ENCODE measurements around the gene KRTAP12-4. TPM values are rescaled to one million over a fixed set of nuclear protein-coding genes. Genes with fewer than 3 reads are reported as not detected.

The KRTAP12-4 gene
- total RNA-seq, 1 donor from 2014 or later: not detected

DNA sequence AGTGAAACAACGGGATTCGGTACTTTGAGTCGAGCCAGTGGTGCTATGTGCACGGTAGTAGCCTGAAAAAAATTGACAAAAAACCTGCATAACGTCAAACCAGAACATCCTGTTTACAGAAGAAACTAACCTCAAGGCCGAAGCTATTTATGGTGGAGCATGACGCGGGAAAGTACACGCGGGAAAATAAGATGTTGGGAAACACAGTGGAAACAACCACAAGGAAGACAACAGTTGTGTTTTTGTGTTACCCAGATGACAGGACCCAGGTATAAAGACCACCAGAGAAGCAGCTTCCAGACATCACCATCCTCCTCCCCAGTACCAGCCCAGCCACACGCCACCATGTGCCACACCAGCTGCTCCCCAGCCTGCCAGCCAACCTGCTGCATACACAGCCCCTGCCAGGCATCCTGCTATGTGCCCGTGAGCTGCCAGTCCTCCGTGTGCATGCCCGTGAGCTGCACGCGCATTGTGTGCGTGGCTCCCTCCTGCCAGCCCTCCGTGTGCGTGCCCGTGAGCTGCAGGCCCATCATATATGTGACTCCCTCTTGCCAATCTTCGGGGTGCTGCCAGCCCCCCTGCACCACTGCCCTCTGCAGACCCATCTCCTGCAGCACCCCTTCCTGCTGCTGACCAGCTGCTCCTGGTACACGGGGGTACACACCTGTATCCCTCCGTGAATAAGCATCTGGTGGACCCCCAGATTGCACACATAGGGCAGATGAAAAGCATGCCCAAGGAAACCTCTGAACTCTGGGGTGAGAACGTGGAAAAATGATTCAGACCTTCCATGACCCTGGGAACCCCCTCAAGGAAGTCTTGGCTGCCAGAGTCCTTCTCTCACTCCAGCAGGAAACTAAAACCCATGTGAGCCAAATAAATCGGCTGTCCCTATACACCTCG lies 3.4 kb upstream of the KRTAP12-4 start, which contains the start of gene KRTAP12-3:
Gene KRTAP12-3 (plus strand): TSS at position 298 of the 906 bp plus-strand sequence. CDS start 48 bp downstream, at position 346.
- H3K27me3 ChIP-seq (ENCODE audit: control insufficient read depth in 3 of 3, insufficient read depth in 3 of 3, low read length in 3 of 3): peaks cover 8 to 26% (median 25%) of the 10 kb centered on the region in 3 donors
- no peak within 1 kb of the TSS for H3K27ac ChIP-seq (ENCODE audit: low read depth, low read length)
- no peak within 1 kb of the TSS for H3K4me3 ChIP-seq (ENCODE audit: low read length in 3 of 3)
- H3K9ac ChIP-seq (ENCODE audit: low read depth in 1 of 3, low read length in 3 of 3): no peak within 1 kb of the TSS
- no peaks in the 10 kb centered on the region for H3K4me1 ChIP-seq (ENCODE audit: control insufficient read depth in 3 of 3, insufficient read depth in 3 of 3, low read length in 3 of 3)
- H3K36me3 ChIP-seq (ENCODE audit: control insufficient read depth in 3 of 3, insufficient read depth in 3 of 3, low read length in 3 of 3): no peaks in the 10 kb centered on the region
- H3K9me3 ChIP-seq (ENCODE audit: control insufficient read depth in 3 of 3, low read length in 3 of 3): no peaks in the 10 kb centered on the region

DNA sequence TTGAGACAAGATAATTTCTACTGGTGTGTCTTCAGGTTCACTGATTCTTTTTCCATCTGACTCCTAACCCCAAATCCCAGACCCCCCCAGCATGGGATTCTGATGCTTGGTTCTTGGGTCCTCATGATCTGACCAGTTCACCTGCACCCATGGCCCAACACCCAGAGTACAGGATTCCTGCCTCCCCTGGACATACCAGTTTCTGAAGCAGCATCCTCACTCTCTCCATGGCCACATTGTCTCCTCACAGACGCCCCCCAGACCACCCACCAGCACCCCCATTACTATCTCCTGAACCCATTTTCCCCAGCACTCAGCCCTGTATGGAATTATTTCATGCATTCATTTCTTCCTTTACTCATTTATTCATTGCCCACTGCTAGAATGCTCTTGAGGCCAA lies 2.4 kb upstream of the KRTAP12-4 start:
- H3K27me3 ChIP-seq (ENCODE audit: control insufficient read depth in 3 of 3, insufficient read depth in 3 of 3, low read length in 3 of 3): peaks cover 8 to 26% (median 25%) of the 10 kb centered on the region in 3 donors
- no peak overlapping the region for H3K4me3 ChIP-seq (ENCODE audit: low read length in 3 of 3)
- no peak overlapping the region for H3K9ac ChIP-seq (ENCODE audit: low read depth in 1 of 3, low read length in 3 of 3)
- no peak overlapping the region for H3K27ac ChIP-seq (ENCODE audit: low read depth, low read length)
- H3K36me3 ChIP-seq (ENCODE audit: control insufficient read depth in 3 of 3, insufficient read depth in 3 of 3, low read length in 3 of 3): no peaks in the 10 kb centered on the region
- H3K9me3 ChIP-seq (ENCODE audit: control insufficient read depth in 3 of 3, low read length in 3 of 3): no peaks in the 10 kb centered on the region
- H3K4me1 ChIP-seq (ENCODE audit: control insufficient read depth in 3 of 3, insufficient read depth in 3 of 3, low read length in 3 of 3): no peaks in the 10 kb centered on the region

- no peaks in the 10 kb centered on the region for H3K4me1 ChIP-seq (ENCODE audit: control insufficient read depth in 3 of 3, insufficient read depth in 3 of 3, low read length in 3 of 3)
- H3K27me3 ChIP-seq (ENCODE audit: control insufficient read depth in 3 of 3, insufficient read depth in 3 of 3, low read length in 3 of 3): peaks cover 12 to 31% (median 29%) of the 10 kb centered on the region in 3 donors
- no peak overlapping the region for H3K27ac ChIP-seq (ENCODE audit: low read depth, low read length)
Measured at GRCh38 chr21:44653656-44654575, 543 bp downstream of the KRTAP12-4 start.

DNA sequence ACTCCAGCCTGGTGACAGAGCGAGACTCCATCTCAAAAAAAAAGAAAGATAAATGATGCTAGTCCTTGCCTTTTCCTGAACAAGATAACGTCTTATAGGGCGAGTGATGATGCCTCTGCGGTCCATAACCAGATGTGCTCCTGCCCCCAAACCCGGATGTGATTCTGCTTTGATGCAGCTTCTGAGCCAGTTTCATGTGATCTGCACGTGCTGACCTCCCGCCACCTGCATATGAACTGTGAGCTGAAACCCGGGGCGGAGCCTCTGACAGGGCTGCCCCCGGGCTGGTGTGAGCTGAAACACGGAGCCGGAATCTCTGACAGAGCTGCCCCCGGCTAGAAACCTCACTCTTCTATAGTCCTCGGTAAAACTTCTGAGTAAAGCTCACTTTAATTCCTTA lies 1.3 kb downstream of the KRTAP12-4 start:
- Histone ChIP-seq H3K9me3 (ENCODE audit: control insufficient read depth in 3 of 3, low read length in 3 of 3) (no peaks in the 10 kb centered on the region), H3K9ac (ENCODE audit: low read depth in 1 of 3, low read length in 3 of 3) (no peak overlapping the region), H3K27me3 (ENCODE audit: control insufficient read depth in 3 of 3, insufficient read depth in 3 of 3, low read length in 3 of 3) (peaks cover 10 to 32% (median 27%) of the 10 kb centered on the region in 3 donors), H3K4me1 (ENCODE audit: control insufficient read depth in 3 of 3, insufficient read depth in 3 of 3, low read length in 3 of 3) (no peaks in the 10 kb centered on the region), H3K4me3 (ENCODE audit: low read length in 3 of 3) (no peak overlapping the region), H3K27ac (ENCODE audit: low read depth, low read length) (no peak overlapping the region), H3K36me3 (ENCODE audit: control insufficient read depth in 3 of 3, insufficient read depth in 3 of 3, low read length in 3 of 3) (no peaks in the 10 kb centered on the region)

More at GRCh38 chr21:44653656-44654575, 543 bp downstream of the KRTAP12-4 start:
- Histone ChIP-seq H3K36me3 (ENCODE audit: control insufficient read depth in 3 of 3, insufficient read depth in 3 of 3, low read length in 3 of 3) (no peaks in the 10 kb centered on the region), H3K9ac (ENCODE audit: low read depth in 1 of 3, low read length in 3 of 3) (no peak overlapping the region), H3K4me3 (ENCODE audit: low read length in 3 of 3) (no peak overlapping the region), H3K9me3 (ENCODE audit: control insufficient read depth in 3 of 3, low read length in 3 of 3) (no peaks in the 10 kb centered on the region)

- Histone ChIP-seq H3K27me3 (ENCODE audit: control insufficient read depth in 3 of 3, insufficient read depth in 3 of 3, low read length in 3 of 3) (peaks cover 18 to 38% (median 34%) of the 10 kb centered on the region in 3 donors), H3K9me3 (ENCODE audit: control insufficient read depth in 3 of 3, low read length in 3 of 3) (no peaks in the 10 kb centered on the region), H3K4me3 (ENCODE audit: low read length in 3 of 3) (no peak overlapping the region), H3K36me3 (ENCODE audit: control insufficient read depth in 3 of 3, insufficient read depth in 3 of 3, low read length in 3 of 3) (no peaks in the 10 kb centered on the region), H3K9ac (ENCODE audit: low read depth in 1 of 3, low read length in 3 of 3) (no peak overlapping the region), H3K27ac (ENCODE audit: low read depth, low read length) (no peak overlapping the region), H3K4me1 (ENCODE audit: control insufficient read depth in 3 of 3, insufficient read depth in 3 of 3, low read length in 3 of 3) (no peaks in the 10 kb centered on the region)
Measured at GRCh38 chr21:44650973-44651675, 3.3 kb downstream of the KRTAP12-4 start.

DNA sequence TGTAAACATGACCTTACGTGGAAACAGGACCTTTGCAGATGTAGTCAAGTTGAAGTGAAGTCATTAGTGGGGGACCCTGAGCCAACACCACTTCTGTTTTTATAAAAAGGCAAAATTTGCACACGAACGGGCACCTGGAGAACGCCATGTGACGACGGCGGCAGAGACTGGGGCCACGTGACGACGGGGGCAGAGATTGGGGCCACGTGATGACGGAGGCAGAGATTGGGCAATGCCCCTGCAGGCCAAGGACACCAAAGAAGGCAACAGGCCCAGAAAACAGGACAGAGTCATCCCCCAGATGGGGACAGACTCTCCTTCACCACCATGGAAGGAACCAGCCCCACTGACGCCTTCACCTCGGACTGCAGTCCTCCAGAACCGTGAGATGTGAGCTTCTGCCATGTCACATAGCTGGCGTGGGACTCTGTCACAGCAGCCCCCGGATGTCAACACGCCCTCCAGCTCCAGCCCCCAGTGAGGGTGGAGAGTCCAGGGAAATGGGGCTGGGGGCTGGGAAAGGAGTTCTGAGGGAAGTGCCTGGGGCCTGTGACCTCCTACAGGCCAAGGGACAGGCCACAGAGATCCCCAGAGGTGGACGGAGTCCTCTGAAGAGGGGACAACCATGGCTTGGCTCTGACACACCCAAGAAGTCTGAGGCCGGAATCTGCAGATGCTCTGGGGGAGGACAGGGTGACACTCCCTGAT lies 4.0 kb downstream of the KRTAP12-4 start:
- no peak overlapping the region for H3K9ac ChIP-seq (ENCODE audit: low read depth in 1 of 3, low read length in 3 of 3)
- H3K27me3 ChIP-seq (ENCODE audit: control insufficient read depth in 3 of 3, insufficient read depth in 3 of 3, low read length in 3 of 3): peaks cover 18 to 38% (median 34%) of the 10 kb centered on the region in 3 donors
- H3K27ac ChIP-seq (ENCODE audit: low read depth, low read length): no peak overlapping the region
- no peaks in the 10 kb centered on the region for H3K36me3 ChIP-seq (ENCODE audit: control insufficient read depth in 3 of 3, insufficient read depth in 3 of 3, low read length in 3 of 3)
- no peaks in the 10 kb centered on the region for H3K9me3 ChIP-seq (ENCODE audit: control insufficient read depth in 3 of 3, low read length in 3 of 3)
- no peaks in the 10 kb centered on the region for H3K4me1 ChIP-seq (ENCODE audit: control insufficient read depth in 3 of 3, insufficient read depth in 3 of 3, low read length in 3 of 3)
- no peak overlapping the region for H3K4me3 ChIP-seq (ENCODE audit: low read length in 3 of 3)

GRCh38 chr21:44649521-44650100 lies 4.8 kb downstream of the KRTAP12-4 start:
- no peaks in the 10 kb centered on the region for H3K9me3 ChIP-seq (ENCODE audit: control insufficient read depth in 3 of 3, low read length in 3 of 3)
- H3K36me3 ChIP-seq (ENCODE audit: control insufficient read depth in 3 of 3, insufficient read depth in 3 of 3, low read length in 3 of 3): no peaks in the 10 kb centered on the region
- no peak overlapping the region for H3K4me3 ChIP-seq (ENCODE audit: low read length in 3 of 3)
- H3K9ac ChIP-seq (ENCODE audit: low read depth in 1 of 3, low read length in 3 of 3): no peak overlapping the region
- peaks cover 18 to 37% (median 34%) of the 10 kb centered on the region in 3 donors for H3K27me3 ChIP-seq (ENCODE audit: control insufficient read depth in 3 of 3, insufficient read depth in 3 of 3, low read length in 3 of 3)
- H3K27ac ChIP-seq (ENCODE audit: low read depth, low read length): no peak overlapping the region
- H3K4me1 ChIP-seq (ENCODE audit: control insufficient read depth in 3 of 3, insufficient read depth in 3 of 3, low read length in 3 of 3): no peaks in the 10 kb centered on the region

DNA sequence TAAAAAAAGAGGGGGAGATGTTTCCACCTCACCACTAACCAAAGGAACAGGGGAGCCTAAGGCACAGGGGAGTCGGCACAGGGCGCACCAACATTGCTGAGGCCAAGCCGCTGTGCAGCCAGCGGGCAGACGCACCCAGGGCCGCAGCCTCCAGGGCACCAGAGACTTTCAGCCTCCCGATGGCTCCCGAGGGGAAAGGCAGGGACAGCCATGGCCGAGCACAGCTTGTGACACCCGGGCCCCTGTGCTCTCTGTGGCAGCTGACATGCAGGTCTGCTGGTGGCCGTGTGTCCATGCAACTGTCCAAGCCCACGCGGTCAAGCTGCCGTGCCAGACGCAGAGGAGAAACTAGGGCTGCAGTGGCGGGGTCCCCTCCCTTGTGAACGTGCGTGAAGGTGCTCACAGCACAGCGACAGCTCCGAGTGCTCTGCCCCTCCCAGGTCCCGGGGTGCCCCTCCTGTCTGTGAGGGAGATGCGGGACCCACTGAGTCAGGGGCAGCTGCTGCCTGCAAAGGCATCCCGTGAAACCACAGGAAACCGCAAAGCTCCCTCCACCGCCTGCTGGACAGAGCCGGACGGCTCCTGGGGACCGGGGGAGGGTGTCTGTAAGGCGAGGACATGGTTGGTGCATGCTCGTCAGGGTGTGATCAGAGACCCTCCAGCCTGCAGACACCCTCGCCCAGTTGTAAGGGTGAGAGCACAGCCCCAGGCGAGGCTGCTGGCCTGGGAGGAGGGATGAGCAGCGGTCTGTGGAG lies 5.7 kb downstream of the KRTAP12-4 start:
- Histone ChIP-seq H3K36me3 (ENCODE audit: control insufficient read depth in 3 of 3, insufficient read depth in 3 of 3, low read length in 3 of 3) (no peaks in the 10 kb centered on the region), H3K27ac (ENCODE audit: low read depth, low read length) (no peak overlapping the region), H3K4me1 (ENCODE audit: control insufficient read depth in 3 of 3, insufficient read depth in 3 of 3, low read length in 3 of 3) (no peaks in the 10 kb centered on the region), H3K9me3 (ENCODE audit: control insufficient read depth in 3 of 3, low read length in 3 of 3) (peaks cover 0 to 4% (median 0%) of the 10 kb centered on the region in 3 donors), H3K4me3 (ENCODE audit: low read length in 3 of 3) (no peak overlapping the region), H3K9ac (ENCODE audit: low read depth in 1 of 3, low read length in 3 of 3) (no peak overlapping the region), H3K27me3 (ENCODE audit: control insufficient read depth in 3 of 3, insufficient read depth in 3 of 3, low read length in 3 of 3) (peaks cover 18 to 29% (median 28%) of the 10 kb centered on the region in 3 donors)
